Measurements from ENCODE around the gene IGDCC3. TPM values are rescaled to one million over a fixed set of nuclear protein-coding genes. Genes with fewer than 3 reads are reported as not detected.

The IGDCC3 gene
- total RNA-seq, 4 donors from 2014 or later: 0.13 TPM; not detected in 3

DNA sequence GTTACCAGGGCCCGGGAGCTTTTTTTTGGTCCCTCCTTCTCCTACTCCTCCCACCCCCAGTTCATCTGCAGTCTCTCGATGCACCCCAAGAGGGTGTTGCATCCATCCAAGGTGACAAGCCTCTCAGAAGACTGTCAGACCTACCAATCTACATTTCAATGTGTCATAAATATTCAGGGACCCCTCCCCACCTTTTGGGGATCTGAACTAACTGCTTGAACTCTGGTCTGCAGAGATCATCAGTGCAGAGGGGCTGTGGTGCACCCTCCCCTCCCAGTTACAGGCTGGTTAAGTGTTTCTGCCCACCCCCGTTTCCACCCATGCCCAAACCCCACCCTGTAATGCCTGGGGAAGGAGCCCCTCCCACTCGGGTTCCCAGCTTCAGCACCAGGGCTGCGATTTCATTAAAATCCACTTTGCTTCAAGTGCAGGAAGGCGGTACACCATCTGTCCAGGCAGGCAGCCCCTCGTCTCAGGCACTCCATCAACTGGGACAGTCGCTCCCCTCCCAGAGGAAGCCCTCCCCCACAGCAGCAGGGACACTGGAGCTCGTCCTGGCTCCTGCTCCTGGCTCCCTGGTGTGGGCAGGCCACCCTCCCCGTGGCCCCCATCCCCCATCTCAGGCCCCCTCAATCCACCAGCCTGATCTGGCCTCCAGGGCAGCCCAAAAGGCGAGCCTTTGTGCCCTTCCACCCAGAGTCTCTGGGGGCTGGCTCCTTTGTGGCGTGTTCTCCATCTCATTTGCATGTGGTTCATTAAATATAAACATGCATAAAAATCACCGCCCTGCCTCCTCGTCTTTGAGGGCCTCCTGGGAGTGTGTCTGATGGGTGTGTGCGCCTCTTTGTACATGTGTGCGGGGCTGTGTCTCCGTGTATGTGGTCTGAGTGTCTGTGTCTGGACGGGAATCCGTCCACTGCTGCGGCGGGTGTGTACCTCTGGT lies 41.0 kb downstream of the IGDCC3 start:
- no peaks in the 10 kb centered on the region for H3K36me3 ChIP-seq
- TF ChIP-seq, protein P1, sequence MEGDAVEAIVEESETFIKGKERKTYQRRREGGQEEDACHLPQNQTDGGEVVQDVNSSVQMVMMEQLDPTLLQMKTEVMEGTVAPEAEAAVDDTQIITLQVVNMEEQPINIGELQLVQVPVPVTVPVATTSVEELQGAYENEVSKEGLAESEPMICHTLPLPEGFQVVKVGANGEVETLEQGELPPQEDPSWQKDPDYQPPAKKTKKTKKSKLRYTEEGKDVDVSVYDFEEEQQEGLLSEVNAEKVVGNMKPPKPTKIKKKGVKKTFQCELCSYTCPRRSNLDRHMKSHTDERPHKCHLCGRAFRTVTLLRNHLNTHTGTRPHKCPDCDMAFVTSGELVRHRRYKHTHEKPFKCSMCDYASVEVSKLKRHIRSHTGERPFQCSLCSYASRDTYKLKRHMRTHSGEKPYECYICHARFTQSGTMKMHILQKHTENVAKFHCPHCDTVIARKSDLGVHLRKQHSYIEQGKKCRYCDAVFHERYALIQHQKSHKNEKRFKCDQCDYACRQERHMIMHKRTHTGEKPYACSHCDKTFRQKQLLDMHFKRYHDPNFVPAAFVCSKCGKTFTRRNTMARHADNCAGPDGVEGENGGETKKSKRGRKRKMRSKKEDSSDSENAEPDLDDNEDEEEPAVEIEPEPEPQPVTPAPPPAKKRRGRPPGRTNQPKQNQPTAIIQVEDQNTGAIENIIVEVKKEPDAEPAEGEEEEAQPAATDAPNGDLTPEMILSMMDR (IDR thresholded peaks at IDR 0.05): no peak
- TF ChIP-seq POLR2A (IDR thresholded peaks at IDR 0.05) (no peak), POLR2AphosphoS5 (IDR thresholded peaks at IDR 0.05) (no peak), EP300 (IDR thresholded peaks at IDR 0.05) (no peak)
- no peaks in the 10 kb centered on the region for H3K9me3 ChIP-seq
- H3K27ac ChIP-seq: no peak overlapping the region
- WGBS, 2 donors (ENCODE audit: low coverage in 1 of 2): 50 to 78% methylated on average over 1 to 3 of the region's 21 CpGs
- no peak overlapping the region for H3K4me3 ChIP-seq
- ATAC-seq: no peak
- peaks cover 15% of the 10 kb centered on the region for H3K27me3 ChIP-seq
- no peaks in the 10 kb centered on the region for H3K4me1 ChIP-seq

DNA sequence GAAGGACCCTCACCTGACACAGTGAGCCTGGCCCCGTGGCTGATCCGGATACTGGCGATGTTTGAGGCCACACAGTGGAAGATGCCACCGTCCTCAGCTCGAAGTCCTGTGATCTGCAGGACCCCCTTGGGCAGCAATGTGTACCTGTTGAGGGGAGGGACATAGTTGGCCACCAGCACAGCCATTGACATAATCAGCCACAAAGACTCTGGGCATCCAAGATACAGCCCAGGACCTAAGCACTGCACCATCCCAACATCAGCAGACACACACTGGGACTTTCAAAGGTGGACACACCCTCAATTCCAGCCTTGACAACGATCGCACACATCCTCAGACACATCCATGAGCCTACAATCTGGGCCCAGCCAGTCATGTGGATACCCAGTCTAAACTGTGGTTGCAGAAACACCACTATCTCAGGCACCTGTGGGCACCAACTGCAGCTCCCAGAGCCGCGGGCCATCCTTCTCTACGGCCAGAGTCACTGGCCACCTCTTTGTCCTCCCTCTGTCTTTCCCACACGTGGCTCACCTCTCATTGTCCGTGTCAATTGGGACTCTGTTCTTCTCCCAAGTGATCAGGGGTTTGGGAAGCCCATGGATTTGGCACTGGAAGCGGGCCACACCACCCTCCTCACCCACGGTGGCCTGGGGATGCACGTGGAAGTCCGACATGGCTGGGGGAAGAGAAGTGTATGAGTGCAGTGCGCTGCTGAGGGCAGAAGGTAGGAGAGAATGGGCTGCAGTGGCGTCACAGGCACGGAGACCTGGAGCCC lies 42.3 kb downstream of the IGDCC3 start:
- no peak for ATAC-seq
- 98 to 100% methylated on average over 2 to 5 of the region's 19 CpGs for WGBS, 2 donors (ENCODE audit: low coverage in 1 of 2)
- no peak overlapping the region for H3K27ac ChIP-seq
- TF ChIP-seq, protein P1 (IDR thresholded peaks at IDR 0.05): no peak
- TF ChIP-seq EP300 (IDR thresholded peaks at IDR 0.05) (no peak), POLR2AphosphoS5 (IDR thresholded peaks at IDR 0.05) (no peak), POLR2A (IDR thresholded peaks at IDR 0.05) (no peak)
- H3K36me3 ChIP-seq: no peaks in the 10 kb centered on the region
- H3K9me3 ChIP-seq: no peaks in the 10 kb centered on the region
- H3K27me3 ChIP-seq: peaks cover 15% of the 10 kb centered on the region
- no peaks in the 10 kb centered on the region for H3K4me1 ChIP-seq
- H3K4me3 ChIP-seq: no peak overlapping the region

DNA sequence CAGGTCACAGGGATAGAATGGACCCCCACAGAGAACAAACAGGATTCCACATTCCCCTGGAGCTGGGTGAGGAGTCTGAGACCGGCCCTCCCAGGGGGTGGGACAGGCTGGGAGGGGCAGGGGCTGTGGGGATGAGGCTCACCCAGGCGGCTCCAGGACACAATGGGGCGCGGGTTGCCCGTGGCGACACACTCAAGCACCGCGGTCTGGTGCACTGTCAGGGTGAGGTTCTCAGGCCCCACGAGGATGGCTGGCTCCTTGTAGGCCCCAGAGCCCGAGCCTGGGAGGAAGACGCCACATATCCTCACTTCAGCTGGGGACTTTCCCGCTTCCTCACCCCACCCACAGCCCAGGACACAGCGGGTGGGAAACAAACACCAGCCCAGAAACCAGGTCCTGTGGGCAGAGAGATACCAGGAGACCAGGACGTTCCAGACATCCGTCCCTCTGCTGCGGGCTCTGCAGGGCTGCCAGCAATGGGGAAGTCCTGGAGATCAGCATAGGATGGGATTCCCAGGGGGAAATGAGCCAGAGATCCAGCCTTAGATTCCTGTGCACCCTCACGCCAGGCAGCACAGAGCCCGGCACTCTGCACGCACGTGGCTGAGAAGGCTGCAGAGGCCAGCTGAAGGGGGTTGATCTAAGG lies 43.1 kb downstream of the IGDCC3 start:
- Histone ChIP-seq H3K4me3 (no peak overlapping the region), H3K27ac (no peak overlapping the region), H3K27me3 (peaks cover 12% of the 10 kb centered on the region), H3K36me3 (no peaks in the 10 kb centered on the region), H3K4me1 (no peaks in the 10 kb centered on the region), H3K9me3 (no peaks in the 10 kb centered on the region)
- TF ChIP-seq, protein P1 (IDR thresholded peaks at IDR 0.05): no peak
- TF ChIP-seq POLR2AphosphoS5 (IDR thresholded peaks at IDR 0.05) (no peak), EP300 (IDR thresholded peaks at IDR 0.05) (no peak), POLR2A (IDR thresholded peaks at IDR 0.05) (no peak)
- WGBS, 2 donors (ENCODE audit: low coverage in 1 of 2): no CpG with 5 or more reads among the region's 20 CpGs
- ATAC-seq: no peak

DNA sequence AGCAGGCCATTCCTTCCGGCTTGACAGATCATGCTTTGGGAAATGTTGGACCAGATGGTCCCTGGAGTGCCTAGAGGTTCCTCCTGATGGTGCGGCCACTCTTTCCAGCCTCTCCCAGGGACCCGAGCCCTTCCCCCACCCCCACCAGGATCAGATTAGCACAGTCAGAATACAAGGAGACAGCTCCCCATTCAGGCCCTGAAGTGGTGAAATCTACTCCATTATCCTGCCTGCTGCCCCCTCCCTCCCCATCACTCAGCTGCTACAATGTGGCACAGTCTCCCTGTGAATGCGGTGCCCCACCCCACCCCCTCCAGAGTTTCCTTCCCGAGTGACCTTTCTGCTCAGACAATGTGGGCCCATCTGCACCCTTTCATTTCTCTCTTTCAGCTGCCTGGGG lies 43.9 kb downstream of the IGDCC3 start:
- Histone ChIP-seq H3K4me1 (no peaks in the 10 kb centered on the region), H3K4me3 (no peak overlapping the region), H3K27ac (no peak overlapping the region), H3K36me3 (no peaks in the 10 kb centered on the region), H3K27me3 (peaks cover 11% of the 10 kb centered on the region), H3K9me3 (no peaks in the 10 kb centered on the region)
- whole genome bisulfite sequencing, 2 donors (ENCODE audit: low coverage in 1 of 2): 80% methylated on average over 2 of the region's 5 CpGs; no CpG with 5 or more reads in 1 of the 2 donors
- TF ChIP-seq, protein P1 (IDR thresholded peaks at IDR 0.05): no peak
- TF ChIP-seq POLR2A (IDR thresholded peaks at IDR 0.05) (no peak), POLR2AphosphoS5 (IDR thresholded peaks at IDR 0.05) (no peak), EP300 (IDR thresholded peaks at IDR 0.05) (no peak)
- no peak for ATAC-seq
